Right ventricle myocardium inferior (tissue), 1 donor: ENCODE results near the gene PRSS1. TPM values are rescaled to one million over a fixed set of nuclear protein-coding genes. Genes with fewer than 3 reads are reported as not detected.
"Not testable (repeated sequence)": the region's sequence is repeated elsewhere in the genome, so short reads cannot be mapped to it uniquely, and the experiment has no call there.

Source experiments
- ATAC-seq: fragments of 200-7000 bp; cut with Tn5 transposase; one replicate; pipeline ENCODE4 v1.9.1; 2020; ENCODE audit warnings: mild to moderate bottlenecking, moderate library complexity
- DNase-seq: peaks from one replicate; pipeline ENCODE4 v3.0.0; 2021; ENCODE audit errors: missing footprints
- intact Hi-C: fragments of 100-400 bp; cut with DNase I; formaldehyde crosslinking; loops from one replicate; pipeline ENCODE4 v1.11.0; 2022
- total RNA-seq: library from RNA; stranded (reverse); fragmentation: NEBNext Ultra II Directional; extraction: Animal tissue kit (Norgen Biotek cat#: 25700); gene quantifications from one replicate; pipeline ENCODE4 v1.2.1, GENCODE V29; 2021
- donor health status: DM: no; HTN: yes; CAD: no; lungs with severe emphysema.

The PRSS1 gene
- total RNA-seq, 1 donor from 2014 or later, result not detected

GRCh38 chr7:142768885-142769284 is 19.6 kb downstream of the PRSS1 start:
- intact Hi-C loops, DNase-seq, ATAC-seq: not testable (repeated sequence)

DNA sequence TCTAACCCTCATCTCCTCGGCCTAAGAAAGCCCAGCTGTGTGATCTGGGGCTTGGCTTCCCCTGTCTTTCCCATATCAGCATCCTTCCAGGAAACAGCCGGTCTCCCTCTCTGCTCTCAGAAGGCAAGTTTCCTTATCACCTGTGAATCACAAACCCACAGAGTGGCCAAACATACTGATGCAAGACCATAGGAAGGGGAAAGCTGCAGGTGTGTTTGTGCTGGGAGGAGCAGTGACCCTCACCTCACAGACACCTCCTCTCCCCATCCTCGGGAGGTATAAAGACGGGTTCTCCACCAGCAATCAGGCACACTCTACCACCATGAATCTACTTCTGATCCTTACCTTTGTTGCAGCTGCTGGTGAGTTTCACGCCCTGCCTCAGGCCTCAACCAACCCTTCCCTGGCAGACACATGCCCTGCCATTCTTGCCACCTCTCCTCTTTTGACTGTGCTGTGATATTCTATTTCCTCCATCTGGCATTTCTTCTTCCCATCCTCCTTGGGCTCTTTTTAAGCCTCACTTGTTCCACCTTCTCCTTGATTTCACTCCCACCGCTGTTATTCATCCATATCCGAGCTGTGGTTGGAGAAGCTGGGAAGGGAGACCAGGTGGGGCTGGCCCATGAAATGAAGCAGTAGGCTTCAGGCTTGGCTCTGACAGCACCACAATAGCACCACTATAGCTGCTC is 21.5 kb downstream of the PRSS1 start, which contains the start of gene PRSS2:
PRSS2 (plus strand) TSS at position 310 of the 692 bp plus-strand sequence; CDS start at position 323, 13 bp downstream.
- DNase-seq (no peak), ATAC-seq (no peak)
- intact Hi-C loops, result no loop called here

DNA sequence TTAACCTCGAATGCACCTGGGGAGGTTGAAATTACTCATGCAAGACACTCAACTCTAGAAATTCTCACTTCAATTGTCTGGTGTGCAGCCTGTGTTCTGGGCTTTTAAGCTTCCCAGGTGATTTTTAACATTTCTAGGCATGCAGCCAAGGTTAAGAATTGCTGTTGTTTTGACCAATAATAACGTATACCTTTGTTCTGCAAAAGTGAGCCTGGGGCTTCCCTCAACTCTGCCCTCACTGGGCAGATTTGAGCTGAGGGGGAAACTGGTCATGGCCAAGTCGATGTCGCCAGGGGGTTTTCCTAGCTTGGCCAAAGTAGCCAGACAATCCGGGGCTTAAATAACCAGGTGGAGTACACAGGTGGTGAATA is 22.1 kb downstream of the PRSS1 start:
- intact Hi-C loops, result no loop called here
- ATAC-seq (no peak), DNase-seq (no peak)

GRCh38 chr7:142772051-142772450 is 22.8 kb downstream of the PRSS1 start:
- no peak for ATAC-seq
- no peak for DNase-seq
- intact Hi-C loops, result no loop called here

- ATAC-seq (no peak), DNase-seq (no peak)
- intact Hi-C loops, result no loop called here
These were observed 23.4 kb downstream of the PRSS1 start for GRCh38 chr7:142772673-142773072.

DNA sequence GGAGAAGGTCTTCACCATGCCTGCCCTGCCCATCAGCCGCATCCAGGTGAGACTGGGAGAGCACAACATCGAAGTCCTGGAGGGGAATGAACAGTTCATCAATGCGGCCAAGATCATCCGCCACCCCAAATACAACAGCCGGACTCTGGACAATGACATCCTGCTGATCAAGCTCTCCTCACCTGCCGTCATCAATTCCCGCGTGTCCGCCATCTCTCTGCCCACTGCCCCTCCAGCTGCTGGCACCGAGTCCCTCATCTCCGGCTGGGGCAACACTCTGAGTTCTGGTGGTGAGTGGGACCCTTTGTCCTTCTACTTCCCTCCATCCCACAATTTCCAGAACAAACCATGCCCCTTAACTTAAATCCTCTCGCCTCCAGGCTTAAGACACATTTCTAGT is 24.0 kb downstream of the PRSS1 start:
- intact Hi-C loops, result no loop called here
- ATAC-seq (no peak), DNase-seq (no peak)

- intact Hi-C loops, result no loop called here
- ATAC-seq (no peak), DNase-seq (no peak)
These were observed 24.9 kb downstream of the PRSS1 start for GRCh38 chr7:142773937-142774744.

- intact Hi-C loops, result no loop called here
- no peak for DNase-seq
- ATAC-seq, result no peak
These were observed 25.6 kb downstream of the PRSS1 start for GRCh38 chr7:142774826-142775225.

DNA sequence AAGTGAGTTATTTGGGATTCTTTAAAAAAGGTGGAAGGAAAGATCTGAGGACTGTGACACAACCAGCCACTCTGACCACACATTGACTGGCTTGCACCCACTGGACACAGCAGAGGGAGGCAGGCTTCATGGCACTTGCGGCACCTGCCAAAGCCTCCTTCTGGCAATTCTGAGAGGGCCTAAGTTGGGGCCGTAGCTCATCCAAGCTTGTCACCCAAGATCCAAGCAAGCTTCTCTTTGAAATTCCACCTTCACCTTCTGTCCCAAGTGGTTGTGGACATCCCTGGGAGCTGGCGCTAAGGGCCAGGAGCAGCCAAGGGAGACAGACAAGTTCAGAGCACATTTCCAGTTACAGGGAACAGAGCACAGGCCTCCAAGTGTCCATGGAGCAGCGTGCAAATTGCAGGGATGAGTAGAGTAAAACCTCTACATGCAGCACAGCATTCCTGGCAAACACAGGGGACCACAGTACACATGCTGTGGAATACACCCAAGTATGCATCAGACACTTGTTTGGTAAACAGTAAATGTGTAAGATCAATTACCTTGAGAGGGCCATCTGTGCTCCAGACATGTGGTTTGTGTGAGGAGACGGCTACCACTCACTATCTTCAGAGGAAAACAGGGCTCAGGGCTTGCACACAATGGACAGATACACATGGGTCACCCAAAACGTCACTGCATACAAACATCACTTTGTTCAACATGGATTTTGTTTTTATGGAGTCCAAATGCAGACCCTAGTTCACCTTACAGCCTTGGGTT is 26.3 kb downstream of the PRSS1 start:
- ATAC-seq, DNase-seq, intact Hi-C loops: not testable (repeated sequence)

GRCh38 chr7:142776206-142776844 is 27.1 kb downstream of the PRSS1 start:
- intact Hi-C loops, result no loop called here
- no peak for DNase-seq
- ATAC-seq, result no peak

- intact Hi-C loops, DNase-seq, ATAC-seq: not testable (repeated sequence)
These were observed 27.6 kb downstream of the PRSS1 start for GRCh38 chr7:142776845-142777225.

- DNase-seq (no peak), ATAC-seq (no peak)
- intact Hi-C loops, result no loop called here
These were observed 28.0 kb downstream of the PRSS1 start for GRCh38 chr7:142777318-142777717.

- peak; percentile 84 for DNase-seq
These were observed 33.9 kb downstream of the PRSS1 start for GRCh38 chr7:142782922-142783900.

DNA sequence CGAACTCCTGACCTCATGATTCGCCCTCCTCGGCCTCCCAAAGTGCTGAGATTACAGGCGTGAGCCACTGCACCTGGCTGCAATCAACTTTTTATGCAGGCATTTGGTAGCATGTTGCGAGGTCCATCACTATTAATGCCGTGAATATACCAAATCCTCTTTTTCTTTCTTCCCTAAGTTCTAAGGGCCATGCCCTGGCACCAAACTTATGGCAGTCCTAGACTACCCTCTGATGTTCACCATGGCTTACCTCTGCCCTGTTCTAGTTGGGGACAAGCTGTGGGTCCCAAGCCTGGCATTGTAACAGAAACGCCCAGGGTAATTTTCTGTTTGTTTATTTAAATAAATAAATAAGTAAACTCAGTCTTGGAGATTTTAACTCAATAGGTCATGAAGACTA is 34.8 kb downstream of the PRSS1 start:
- ATAC-seq (no peak), DNase-seq (no peak)
- intact Hi-C loops, result loop anchor here (10.0 kb wide), 1 partner anchor 149 kb away; no protein-coding TSS in a partner anchor

More at GRCh38 chr7:142782922-142783900, 33.9 kb downstream of the PRSS1 start:
- ATAC-seq, result peak; percentile 84
- intact Hi-C loops, result loop anchor here (1.0 to 10.0 kb wide), 3 partner anchors 70 to 148 kb away; no protein-coding TSS in a partner anchor

DNA sequence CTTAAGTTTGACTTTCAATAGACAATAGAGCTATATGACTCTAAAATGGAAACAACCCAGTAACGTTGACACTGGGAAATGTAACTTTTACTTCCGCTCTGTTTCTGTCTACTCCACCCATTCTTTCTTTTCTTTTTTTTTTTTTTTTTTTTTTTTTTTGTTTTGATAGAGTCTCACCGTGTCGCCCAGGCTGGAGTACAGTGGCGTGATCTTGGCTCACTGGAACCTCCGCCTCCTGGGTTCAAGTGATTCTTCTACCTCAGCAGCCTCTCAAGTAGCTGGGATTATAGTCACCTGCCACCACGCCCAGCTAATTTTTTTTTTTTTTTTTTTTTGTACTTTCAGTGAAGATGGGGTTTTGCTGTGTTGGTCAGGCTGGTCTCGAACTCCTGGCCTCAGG is 35.4 kb downstream of the PRSS1 start:
- ATAC-seq, result no peak
- DNase-seq, result no peak
- intact Hi-C loops, result loop anchor here (10.0 kb wide), 1 partner anchor 150 kb away; no protein-coding TSS in a partner anchor

DNA sequence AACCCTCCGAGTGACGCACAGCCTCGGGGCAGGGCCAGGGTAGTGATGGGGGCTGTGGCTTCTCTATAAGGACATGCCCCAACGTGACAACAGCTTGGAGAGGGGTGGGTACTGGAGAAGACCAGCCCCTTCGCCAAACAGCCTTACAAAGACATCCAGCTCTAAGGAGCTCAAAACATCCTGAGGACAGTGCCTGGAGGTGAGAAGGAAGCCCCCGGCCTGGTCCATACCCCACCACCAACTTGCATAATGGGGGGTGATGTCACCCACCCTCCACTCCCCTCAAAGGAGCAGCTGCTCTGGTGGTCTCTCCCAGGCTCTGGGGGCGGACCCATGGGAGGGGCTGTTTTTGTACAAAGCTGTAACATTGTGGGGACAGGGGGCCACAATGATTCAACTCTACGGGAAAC is 36.6 kb downstream of the PRSS1 start:
- ATAC-seq (no peak), DNase-seq (no peak)
- intact Hi-C loops, result loop anchor here (10.0 kb wide), 1 partner anchor 151 kb away; no protein-coding TSS in a partner anchor

DNA sequence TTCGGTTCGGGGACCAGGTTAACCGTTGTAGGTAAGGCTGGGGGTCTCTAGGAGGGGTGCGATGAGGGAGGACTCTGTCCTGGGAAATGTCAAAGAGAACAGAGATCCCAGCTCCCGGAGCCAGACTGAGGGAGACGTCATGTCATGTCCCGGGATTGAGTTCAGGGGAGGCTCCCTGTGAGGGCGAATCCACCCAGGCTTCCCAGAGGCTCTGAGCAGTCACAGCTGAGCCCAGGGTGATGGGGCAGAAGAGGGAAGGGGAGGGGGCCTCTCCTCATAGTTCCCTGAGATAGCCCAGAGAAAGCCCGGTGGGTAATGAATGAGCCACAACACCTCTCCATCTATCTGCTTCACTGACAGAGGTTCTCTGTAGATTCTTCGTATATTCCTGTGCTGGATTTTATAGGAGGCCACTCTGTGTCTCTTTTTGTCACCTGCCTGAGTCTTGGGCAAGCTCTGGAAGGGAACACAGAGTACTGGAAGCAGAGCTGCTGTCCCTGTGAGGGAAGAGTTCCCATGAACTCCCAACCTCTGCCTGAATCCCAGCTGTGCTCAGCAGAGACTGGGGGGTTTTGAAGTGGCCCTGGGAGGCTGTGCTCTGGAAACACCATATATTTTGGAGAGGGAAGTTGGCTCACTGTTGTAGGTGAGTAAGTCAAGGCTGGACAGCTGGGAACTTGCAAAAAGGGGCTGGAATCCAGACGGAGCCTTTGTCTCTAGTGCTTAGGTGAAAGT is 37.9 kb downstream of the PRSS1 start:
- no peak for DNase-seq
- intact Hi-C loops, result loop anchor here (10.0 kb wide), 1 partner anchor 152 kb away; no protein-coding TSS in a partner anchor
- ATAC-seq, result no peak
